GM12873 (cell line): ENCODE results near the gene ARHGEF4.

Experiments
- TF ChIP-seq, protein P1 (sequence below): IDR thresholded peaks from 2 replicates; pipeline ENCODE4 v1.5.1; 2012; ENCODE audit warnings: low read depth, mild to moderate bottlenecking, moderate library complexity, low read length, control low read depth; ENCODE audit not compliant: insufficient read depth; ENCODE audit errors: missing control alignments

ARHGEF4 gene

GRCh38 chr2:130892793-130893785 lies 56.4 kb downstream of the ARHGEF4 start:
- TF ChIP-seq, protein P1, sequence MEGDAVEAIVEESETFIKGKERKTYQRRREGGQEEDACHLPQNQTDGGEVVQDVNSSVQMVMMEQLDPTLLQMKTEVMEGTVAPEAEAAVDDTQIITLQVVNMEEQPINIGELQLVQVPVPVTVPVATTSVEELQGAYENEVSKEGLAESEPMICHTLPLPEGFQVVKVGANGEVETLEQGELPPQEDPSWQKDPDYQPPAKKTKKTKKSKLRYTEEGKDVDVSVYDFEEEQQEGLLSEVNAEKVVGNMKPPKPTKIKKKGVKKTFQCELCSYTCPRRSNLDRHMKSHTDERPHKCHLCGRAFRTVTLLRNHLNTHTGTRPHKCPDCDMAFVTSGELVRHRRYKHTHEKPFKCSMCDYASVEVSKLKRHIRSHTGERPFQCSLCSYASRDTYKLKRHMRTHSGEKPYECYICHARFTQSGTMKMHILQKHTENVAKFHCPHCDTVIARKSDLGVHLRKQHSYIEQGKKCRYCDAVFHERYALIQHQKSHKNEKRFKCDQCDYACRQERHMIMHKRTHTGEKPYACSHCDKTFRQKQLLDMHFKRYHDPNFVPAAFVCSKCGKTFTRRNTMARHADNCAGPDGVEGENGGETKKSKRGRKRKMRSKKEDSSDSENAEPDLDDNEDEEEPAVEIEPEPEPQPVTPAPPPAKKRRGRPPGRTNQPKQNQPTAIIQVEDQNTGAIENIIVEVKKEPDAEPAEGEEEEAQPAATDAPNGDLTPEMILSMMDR, result no peak

- TF ChIP-seq, protein P1, result no peak
These were observed 57.7 kb downstream of the ARHGEF4 start for GRCh38 chr2:130894326-130894942.

DNA sequence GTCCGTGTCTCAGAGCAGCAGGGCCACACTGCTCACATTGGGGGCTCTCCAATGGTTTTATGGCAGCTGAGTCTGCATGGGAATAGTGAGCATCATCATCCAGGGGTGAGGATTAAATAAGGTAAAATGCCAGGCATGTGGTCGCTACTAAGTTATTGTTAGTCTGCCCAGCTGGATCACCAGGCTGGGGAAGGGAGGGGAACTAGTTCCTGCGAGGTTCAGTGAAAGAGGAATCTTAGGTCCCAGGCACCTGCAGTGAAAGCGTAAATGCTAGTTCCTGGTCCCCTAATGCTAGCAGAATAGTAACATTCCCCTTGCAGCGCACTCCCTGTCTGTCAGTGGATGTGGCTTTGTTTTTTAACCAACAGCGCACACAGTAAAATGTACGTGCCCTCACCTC lies 60.1 kb downstream of the ARHGEF4 start:
- TF ChIP-seq, protein P1, result no peak

GRCh38 chr2:130898553-130898952 lies 61.8 kb downstream of the ARHGEF4 start:
- TF ChIP-seq, protein P1, result no peak

DNA sequence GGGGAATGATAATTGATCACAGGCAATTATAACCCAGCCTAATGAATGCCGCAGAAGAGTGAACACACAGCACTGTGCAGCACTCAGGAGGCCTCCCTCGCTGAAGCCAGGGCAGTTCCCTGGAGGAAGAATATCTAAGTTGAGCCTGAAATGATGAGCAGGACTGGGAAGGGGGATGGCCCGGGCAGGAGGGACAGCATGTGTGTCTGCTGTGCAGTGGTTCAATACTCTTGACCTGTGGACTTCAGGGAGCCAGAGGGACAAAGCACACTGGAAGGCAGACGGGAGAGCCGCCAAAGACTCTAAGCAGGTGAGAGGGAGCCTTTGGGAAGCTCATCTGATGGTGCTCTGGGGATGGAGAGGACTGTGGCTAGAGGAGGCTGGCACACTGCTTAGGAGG lies 62.6 kb downstream of the ARHGEF4 start:
- TF ChIP-seq, protein P1, result no peak

DNA sequence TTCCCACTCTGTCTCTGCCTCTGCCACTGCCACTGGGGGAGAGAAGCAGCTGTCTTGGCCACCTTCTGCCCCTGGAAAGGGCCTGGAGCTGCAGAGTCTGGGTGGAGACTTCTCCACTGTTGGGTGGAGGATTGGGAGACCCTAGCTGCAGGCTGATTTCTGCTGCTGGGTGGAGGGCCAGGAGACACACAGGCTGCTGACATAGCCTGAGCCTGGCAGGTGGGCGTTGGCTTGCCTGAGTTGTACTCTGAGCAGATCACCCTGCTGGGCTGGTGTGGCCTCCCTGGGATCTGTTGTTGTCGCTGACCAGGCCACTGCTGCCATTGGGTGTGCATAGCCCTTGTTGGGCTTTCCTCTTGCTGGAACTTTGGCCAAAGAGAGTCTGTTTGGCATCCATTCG lies 64.3 kb downstream of the ARHGEF4 start:
- TF ChIP-seq, protein P1, result no peak

DNA sequence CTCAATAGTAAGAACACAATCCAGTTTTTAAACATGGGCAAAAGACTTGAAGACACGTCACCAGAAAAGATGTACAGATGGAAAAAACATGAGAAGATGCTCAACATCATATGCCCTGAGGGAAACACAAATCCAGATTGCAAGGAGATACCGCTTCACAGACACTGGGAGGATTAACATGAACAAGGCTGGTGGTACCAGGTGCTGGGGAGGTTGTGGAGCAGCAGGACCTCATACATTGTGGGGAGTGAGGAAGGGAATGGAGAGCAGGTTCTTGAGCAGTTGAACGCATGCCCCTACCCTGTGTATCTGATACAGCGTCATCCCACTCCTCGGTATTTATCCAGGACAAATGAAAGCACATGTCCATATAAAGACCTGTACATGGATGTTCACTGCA lies 72.1 kb downstream of the ARHGEF4 start:
- TF ChIP-seq, protein P1, result no peak
